Choroid plexus epithelial cell (primary cell): ENCODE data around the gene RAP1GAP.
A peak's percentile ranks its signal among the peaks of the same experiment; 100 is the strongest.

ENCODE experiments used
- DNase-seq: peaks from one replicate; pipeline ENCODE4 v3.0.0-alpha.2; 2010; ENCODE audit warnings: low read depth
- H3K4me3 ChIP-seq: 2 replicates; pipeline ENCODE4 v1.5.1; 2011; ENCODE audit warnings: low read depth, mild to moderate bottlenecking, control low read depth, low read length, moderate library complexity
- CTCF ChIP-seq: conservative IDR thresholded peaks from 2 replicates; pipeline ENCODE4 v1.5.1; 2011; ENCODE audit warnings: low read depth, mild to moderate bottlenecking, control low read depth, inconsistent platforms, low read length, moderate library complexity

RAP1GAP gene

GRCh38 chr1:21670059-21670881, 1.1 kb upstream of the RAP1GAP start:
- no peak for TF ChIP-seq CTCF
- H3K4me3 ChIP-seq: no peak overlapping the region
- DNase-seq: peak; percentile 28

- H3K4me3 ChIP-seq: peak overlapping the region; percentile 37
- TF ChIP-seq CTCF: no peak
- no peak for DNase-seq
Measured at GRCh38 chr1:21668951-21669257, 253 bp downstream of the RAP1GAP start.

GRCh38 chr1:21668232-21668950, 766 bp downstream of the RAP1GAP start:
- no peak for DNase-seq
- TF ChIP-seq CTCF: no peak
- no peak overlapping the region for H3K4me3 ChIP-seq

- H3K4me3 ChIP-seq: no peak overlapping the region
- no peak for TF ChIP-seq CTCF
- DNase-seq: no peak
Measured at GRCh38 chr1:21667348-21668231, 1.6 kb downstream of the RAP1GAP start.

- no peak for DNase-seq
- no peak overlapping the region for H3K4me3 ChIP-seq
- TF ChIP-seq CTCF: no peak
Measured at GRCh38 chr1:21666576-21667320, 2.4 kb downstream of the RAP1GAP start.
